ENCODE measurements around the gene SHANK1.

SHANK1 gene

DNA sequence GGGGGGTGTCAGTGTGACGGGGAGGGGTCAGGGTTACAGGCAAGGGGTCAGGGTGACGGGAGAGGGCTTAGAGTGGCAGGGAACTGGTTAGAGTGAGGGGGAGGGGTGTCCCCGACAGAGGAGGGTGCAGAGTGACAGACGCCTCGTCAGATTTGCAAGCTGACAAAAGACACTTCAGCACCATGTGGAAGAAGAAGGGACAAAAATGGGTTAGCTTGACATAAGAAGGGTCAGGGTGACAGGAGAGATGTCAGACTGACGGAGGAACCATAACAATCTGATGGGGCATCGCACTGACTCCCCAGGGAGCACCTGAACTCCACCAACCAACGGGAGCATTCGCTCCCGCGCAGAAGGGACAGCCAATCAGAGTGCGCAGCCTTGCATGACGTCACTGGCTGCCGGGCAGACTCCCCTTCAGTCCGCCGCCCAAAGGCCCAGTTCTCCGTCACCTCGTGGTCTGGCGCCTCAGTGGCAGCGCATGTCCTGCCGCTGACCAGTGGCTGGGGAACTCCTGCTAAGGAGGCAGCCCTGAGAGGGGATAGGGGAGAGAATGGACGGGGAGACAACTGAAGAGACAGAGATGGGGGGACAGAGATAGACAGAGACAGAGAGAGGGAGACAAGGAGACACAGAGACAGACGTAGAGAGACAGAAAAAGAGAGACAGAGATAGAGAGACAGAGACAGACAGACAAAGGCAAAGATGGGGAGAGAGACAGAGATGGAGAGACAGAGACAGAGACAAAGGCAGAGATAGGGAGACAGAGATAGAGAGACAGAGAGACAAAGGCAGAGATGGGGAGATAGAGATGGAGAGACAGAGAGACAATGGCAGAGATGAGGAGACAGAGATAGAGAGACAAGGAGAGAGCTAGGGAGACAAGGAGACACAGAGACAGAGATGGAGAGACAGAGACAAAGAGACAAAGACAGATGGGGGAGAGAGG is 40.2 kb downstream of the SHANK1 start:
- FAIRE-seq, result peak; percentile 95

GRCh38 chr19:50678323-50678722 is 41.3 kb downstream of the SHANK1 start:
- FAIRE-seq, result no peak

DNA sequence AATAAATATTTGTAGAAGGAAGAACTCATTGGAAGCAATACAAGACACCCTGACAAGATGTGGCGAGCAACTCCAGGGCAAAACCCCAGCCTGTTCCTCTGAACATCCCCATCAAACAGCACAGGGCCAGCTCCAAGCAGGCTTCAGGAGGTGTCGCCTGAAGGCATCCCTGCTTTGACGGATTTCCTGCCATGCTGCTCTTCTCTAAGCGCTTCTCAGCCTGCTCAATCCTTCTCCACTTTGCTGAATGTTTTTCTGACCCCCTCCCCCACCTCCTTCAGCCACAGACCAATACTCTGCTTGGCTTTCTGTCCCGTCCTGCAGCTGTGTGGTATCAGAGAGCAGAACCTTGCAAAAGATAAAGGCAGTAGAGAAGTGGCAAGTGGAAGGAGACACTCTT is 42.0 kb downstream of the SHANK1 start:
- FAIRE-seq, result no peak

DNA sequence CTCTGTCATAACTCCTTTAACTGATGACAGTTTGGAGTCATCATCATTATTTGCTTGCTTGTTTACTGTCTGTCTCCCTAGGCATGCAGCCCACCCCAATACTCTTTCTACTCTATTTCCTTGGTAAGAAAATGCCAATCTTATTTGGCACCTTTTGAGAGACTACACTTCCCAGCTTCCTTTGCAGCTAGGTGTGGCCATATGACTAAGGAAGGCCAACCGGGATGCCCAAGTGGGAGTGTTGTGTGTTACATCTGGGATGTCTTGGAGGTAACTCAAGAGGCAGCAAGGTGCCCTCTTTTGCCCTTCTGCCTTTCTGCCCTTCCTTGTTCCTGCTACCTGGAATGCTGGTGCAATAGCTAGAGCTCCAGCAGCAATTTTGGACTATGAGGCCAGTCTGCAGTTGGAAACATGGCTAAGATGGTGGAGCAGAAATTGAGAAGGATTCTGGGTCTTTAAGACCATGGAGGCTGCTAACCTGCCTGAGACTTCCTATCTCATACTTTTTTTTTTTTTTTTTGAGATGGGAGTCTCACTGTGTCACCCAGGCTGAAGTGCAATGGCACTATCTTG is 42.9 kb downstream of the SHANK1 start:
- no peak for FAIRE-seq

DNA sequence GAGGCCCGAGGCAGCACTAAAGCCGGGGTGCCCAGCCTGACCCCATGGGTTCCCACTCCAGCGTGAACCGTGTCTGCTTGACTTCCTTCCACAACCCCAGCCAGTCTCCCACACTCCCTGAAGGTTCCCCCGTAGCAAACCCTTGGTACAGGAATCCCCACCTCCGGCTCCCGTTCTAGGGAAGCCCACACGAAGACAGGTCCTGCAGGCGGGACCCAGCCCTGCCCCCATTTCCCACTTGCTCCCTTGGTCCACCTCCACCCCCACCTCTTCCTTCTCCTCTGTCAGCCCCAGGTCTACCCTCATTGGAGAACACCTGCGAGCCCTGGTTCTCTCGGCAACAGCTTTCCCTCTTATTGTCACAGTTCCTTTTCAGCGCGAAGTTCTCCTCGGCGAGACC is 46.5 kb downstream of the SHANK1 start:
- FAIRE-seq, result no peak

DNA sequence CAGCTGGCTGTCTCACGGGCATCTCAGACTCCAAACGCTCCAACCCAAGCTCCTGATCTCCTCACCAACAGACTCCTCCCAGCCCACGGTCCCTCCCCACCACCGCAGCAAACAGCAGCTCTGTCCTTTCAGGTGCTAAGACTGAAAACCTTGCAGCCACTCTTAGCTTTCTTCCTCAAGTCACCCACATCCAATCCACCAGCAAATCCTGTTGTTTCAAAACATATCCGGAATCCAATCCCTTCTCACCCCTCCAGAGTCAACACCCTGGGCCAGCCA is 49.6 kb downstream of the SHANK1 start:
- FAIRE-seq, result no peak

DNA sequence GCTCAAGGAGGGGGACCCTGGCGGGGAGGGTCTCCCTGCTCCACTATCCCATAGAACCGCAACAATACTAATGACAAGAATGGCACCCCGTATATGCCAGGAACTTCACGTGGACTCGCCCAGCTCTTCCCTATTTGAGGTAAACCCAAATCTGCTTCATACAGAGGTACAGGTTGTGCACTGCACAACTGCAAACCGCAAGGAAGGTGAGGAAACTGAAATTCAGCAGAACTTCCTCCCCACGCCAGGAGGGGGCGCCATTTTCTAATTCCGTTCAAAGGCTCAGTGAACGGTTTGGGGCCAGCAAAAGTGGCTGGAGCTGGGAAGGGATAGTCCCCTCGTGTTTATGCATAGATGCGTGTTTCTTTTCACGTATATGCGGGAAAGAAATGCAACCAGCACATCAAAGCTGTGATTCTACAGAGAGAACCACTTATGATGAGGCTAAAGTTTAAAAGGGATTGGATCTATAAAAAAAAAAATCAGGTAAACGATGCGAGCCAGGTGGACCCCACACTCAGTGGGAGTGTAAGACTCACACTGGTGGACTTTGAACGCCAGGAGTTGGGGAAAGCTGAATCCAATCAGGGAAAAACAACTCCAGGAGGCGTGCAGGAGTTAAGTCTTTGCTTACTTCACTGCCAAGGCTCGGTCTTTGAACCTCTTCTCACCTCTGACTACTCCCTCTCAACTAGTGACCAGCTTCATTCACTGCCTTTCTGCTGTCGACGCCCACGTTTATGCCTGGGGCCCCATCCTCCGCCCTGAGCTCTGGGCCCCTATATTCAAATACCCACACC is 50.1 kb downstream of the SHANK1 start:
- no peak for FAIRE-seq

DNA sequence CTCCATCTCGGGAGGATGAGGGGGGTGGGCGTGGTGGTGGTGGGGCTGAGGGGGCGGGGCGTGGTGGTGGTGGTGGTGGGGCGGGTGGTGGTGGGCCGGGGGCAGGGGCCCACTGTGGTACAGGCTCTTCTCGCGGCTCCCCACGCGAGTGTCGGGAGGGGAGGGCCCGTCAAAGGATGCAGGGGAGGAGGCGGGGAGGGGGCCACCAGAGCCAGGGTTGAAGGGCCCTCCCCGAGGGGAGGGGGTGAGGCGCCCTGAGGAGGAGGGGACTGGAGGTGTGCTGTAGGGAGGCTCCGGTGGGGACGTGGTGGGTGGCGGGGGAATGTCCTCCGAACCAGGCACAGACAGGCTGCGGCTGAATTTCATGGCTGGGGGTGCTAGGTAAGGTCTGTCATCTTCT is 50.7 kb downstream of the SHANK1 start:
- no peak for FAIRE-seq

DNA sequence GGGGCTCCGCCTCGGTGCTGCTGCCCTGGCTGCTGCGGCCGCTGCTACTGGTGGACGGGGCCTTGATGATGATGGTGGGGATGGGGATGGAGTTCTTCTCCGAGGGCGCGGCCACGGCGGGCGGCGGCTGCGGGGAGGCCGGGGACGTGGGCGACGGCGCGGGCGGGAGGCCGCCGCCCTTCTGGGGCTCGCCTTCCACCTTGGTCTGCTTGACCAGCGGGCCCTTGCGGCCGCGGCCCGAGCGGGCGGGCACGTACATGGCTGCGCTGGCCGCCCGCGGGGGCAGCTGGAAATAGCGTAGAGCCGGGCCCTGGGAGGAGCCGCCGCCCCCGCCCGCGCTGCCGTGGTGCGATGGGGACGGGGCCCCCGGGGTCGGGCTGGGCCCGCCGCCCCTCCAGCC is 51.2 kb downstream of the SHANK1 start:
- no peak for FAIRE-seq

- FAIRE-seq, result no peak
Measured at GRCh38 chr19:50667759-50668231, 51.8 kb downstream of the SHANK1 start.

DNA sequence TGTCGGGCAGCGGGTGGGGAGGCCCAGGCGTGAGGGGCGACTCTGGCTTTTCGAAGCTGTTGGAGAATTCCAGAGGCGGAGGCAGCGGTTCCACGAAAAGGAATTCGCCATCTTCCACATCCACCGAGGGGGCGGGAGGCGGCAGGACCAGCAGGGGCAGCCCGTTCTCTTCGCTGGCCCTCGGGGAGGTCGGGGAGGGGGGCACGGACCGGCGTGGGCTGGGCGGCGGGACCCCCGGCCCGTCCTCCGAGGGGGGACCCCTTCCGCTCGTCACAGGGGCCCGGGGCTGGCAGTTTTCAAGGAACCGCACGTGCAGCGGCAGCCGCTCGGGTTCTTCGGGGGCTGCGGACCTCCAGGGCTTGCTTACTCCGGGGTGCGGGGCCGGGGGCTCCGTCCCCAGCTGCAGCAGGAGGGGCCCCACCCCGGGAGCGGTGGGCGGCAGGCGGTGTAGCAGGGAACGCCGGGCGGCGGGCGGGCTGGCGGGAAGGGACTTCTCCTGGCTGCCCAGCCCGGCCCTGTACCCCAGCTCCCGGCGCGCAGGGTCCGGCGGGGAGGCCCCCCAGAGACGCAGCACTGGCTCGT is 52.3 kb downstream of the SHANK1 start:
- no peak for FAIRE-seq

GRCh38 chr19:50666346-50667176 is 53.0 kb downstream of the SHANK1 start:
- FAIRE-seq, result no peak

- no peak for FAIRE-seq
Measured at GRCh38 chr19:50664204-50664603, 55.4 kb downstream of the SHANK1 start.

GRCh38 chr19:50663482-50663790 is 56.2 kb downstream of the SHANK1 start:
- FAIRE-seq, result no peak

DNA sequence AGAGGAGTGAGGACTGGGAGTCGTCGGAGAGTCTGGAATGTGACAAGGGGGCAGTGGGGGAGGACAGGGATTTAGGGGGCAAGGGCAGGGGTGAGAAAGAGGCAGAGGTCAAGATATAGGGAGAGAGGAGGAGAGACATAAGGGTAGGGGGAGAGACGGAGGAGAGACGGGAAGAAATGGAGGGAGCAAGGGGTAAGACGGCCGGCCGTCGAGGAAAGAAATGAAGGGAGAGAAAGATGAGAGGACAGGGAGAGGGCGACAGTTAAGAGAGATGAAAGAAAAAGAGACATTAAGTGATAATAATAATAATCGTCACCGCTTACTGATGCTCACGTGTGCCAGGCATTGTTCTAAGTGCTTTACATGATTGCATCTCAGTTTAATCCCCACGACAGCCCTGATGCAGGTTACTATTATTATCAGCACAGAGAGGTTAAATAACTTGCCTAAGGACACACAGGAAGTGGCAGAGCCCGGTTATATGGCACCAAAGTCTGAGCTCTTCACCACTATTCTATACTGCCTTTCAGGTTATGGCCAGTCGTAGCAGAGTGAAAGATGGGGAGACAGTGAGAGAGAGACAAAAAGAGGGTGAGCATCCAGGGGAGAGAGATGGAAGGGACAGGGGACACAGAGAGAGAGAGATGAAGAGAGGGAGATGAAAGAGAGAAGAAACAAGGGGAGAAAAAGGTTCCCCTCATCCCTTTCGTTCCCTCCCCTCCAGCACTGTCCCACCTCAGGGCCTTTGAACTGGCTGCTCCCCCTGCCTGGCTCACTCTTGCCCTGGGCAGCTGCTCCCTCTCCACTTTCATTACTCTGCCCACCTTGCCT is 56.7 kb downstream of the SHANK1 start:
- no peak for FAIRE-seq

DNA sequence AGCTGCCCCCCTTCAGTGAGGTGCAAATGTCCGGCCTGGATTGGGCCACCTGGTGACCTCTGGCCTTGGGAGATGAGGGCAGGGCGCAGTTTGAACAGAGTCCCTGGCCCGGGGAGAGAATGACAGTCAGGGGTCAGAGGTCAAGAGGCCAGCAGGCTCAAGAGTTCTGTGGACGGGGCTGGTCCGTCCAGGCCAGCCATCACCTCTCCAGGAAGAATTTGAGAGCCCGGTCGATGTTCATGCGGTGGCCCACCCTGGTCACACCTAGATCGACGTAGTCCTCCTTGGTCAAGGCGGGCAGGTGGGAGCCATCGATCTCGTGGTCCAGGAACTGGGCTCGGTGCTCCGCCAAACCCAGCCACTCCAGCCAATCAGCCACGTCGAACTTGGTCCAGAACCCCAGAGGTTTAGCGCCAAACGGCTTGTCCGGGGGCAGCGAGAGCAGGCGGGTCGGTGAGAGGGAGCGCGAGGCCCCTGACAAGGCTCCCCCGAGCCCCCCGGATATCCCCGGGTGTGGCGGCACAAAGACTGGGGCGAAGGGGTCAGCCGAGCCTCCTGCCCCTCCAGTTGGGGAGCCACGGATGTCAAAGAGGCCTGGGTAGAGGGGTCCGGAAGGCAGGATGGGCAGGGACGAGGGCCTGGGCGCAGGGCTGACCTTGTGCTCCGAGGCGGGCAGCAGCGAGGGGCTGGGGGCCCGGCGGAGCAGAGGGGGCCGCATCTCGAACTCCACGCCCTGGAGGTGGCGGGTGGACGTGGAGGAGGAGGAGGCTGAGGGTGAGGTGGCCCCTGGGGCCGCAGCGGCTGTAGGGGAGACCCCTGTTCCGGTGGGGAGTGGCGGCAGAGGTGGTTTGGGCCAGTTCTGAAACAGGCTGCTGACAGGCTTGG is 57.6 kb downstream of the SHANK1 start:
- FAIRE-seq, result no peak

GRCh38 chr19:50661023-50661422 is 58.6 kb downstream of the SHANK1 start:
- no peak for FAIRE-seq

DNA sequence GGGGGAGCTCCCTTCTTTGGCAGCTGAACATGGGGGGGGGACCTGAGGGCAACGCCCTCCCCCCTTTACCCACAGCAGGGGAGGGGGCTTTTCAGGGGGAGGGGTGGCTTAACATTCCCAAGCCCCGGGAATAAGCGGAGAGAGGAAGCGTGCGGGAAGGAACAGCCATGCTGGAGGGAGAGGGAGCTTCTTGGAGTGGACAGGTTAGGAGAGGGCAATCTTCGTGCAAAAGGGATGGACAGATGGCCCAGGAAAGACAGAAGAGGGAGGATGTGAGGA is 59.6 kb downstream of the SHANK1 start:
- FAIRE-seq, result no peak

GRCh38 chr19:50659318-50660087 is 60.1 kb downstream of the SHANK1 start:
- no peak for FAIRE-seq

Data from G401.6 (cell line).